GM23338 (cell line): ENCODE measurements around the gene EEF2K. TPM values are rescaled to one million over a fixed set of nuclear protein-coding genes. Genes with fewer than 3 reads are reported as not detected.

ENCODE experiments used
- ATAC-seq: fragments of 200-7000 bp; cut with Tn5 transposase; 3 replicates; pipeline ENCODE4 v1.9.1; 2020
- DNase-seq: peaks from one replicate; pipeline ENCODE4 v3.0.0-alpha.2; 2015; ENCODE audit warnings: low spot score
- H2AFZ ChIP-seq: fragments of 200-600 bp; sonication (generic); 2 replicates; pipeline ENCODE4 v1.8.0; 2016; ENCODE audit warnings: antibody characterized with exemption, mild to moderate bottlenecking, moderate library complexity
- H3F3A ChIP-seq: fragments of 200-600 bp; sonication (generic); replicated peaks from 2 replicates; pipeline ENCODE4 v1.8.0; 2017; ENCODE audit warnings: antibody characterized with exemption, mixed run types, low read depth
- H3K27ac ChIP-seq: fragments of 200-600 bp; sonication (generic); 2 replicates; pipeline ENCODE4 v1.6.1; 2016; ENCODE audit warnings: low read depth
- H3K27me3 ChIP-seq: fragments of 200-600 bp; sonication (generic); 2 replicates; pipeline ENCODE4 v1.8.0; 2016; ENCODE audit warnings: mild to moderate bottlenecking, mixed run types, moderate library complexity; ENCODE audit not compliant: insufficient read depth
- H3K36me3 ChIP-seq: fragments of 200-600 bp; sonication (generic); 2 replicates; pipeline ENCODE4 v1.8.0; 2016; ENCODE audit warnings: mild to moderate bottlenecking; ENCODE audit not compliant: insufficient read depth
- H3K4me1 ChIP-seq: fragments of 200-600 bp; sonication (generic); 2 replicates; pipeline ENCODE4 v1.8.0; 2016; ENCODE audit warnings: mild to moderate bottlenecking, moderate library complexity; ENCODE audit not compliant: insufficient read depth
- H3K4me2 ChIP-seq: fragments of 200-600 bp; sonication (generic); 2 replicates; pipeline ENCODE4 v1.7.1; 2017; ENCODE audit warnings: mixed run types
- H3K4me3 ChIP-seq: fragments of 200-600 bp; sonication (generic); 2 replicates; pipeline ENCODE4 v1.6.1; 2016; ENCODE audit warnings: mixed run types
- H3K79me2 ChIP-seq: fragments of 200-600 bp; sonication (generic); replicated peaks from 2 replicates; pipeline ENCODE4 v1.8.0; 2017; ENCODE audit warnings: mild to moderate bottlenecking; ENCODE audit not compliant: insufficient read depth
- H3K9me2 ChIP-seq: fragments of 200-600 bp; sonication (generic); 2 replicates; pipeline ENCODE4 v1.8.0; 2017; ENCODE audit not compliant: insufficient read depth
- H4K20me1 ChIP-seq: fragments of 200-600 bp; sonication (generic); replicated peaks from 2 replicates; pipeline ENCODE4 v1.8.0; 2017; ENCODE audit warnings: mild to moderate bottlenecking; ENCODE audit not compliant: insufficient read depth
- H3K27ac Mint-ChIP-seq: 2 replicates; pipeline ENCODE4 v1.8.0; 2020; ENCODE audit warnings: inconsistent platforms, mild to moderate bottlenecking, moderate library complexity, mixed read lengths
- H3K27me3 Mint-ChIP-seq: 3 replicates; pipeline ENCODE4 v1.8.0; 2022; ENCODE audit warnings: low read depth, mild to moderate bottlenecking, moderate library complexity, mixed read lengths, inconsistent platforms; ENCODE audit not compliant: insufficient read depth, poor library complexity
- H3K36me3 Mint-ChIP-seq: 3 replicates; pipeline ENCODE4 v1.8.0; 2021; ENCODE audit warnings: low read depth, mild to moderate bottlenecking, inconsistent platforms, moderate library complexity, mixed read lengths
- H3K4me1 Mint-ChIP-seq: 3 replicates; pipeline ENCODE4 v1.8.0; 2020; ENCODE audit warnings: mild to moderate bottlenecking, inconsistent platforms, mixed read lengths
- H3K4me3 Mint-ChIP-seq: 3 replicates; pipeline ENCODE4 v1.8.0; 2021; ENCODE audit warnings: moderate library complexity, mild to moderate bottlenecking, inconsistent platforms, mixed read lengths
- H3K9me3 Mint-ChIP-seq: 3 replicates; pipeline ENCODE4 v1.8.0; 2020; ENCODE audit warnings: moderate library complexity, mild to moderate bottlenecking, inconsistent platforms, mixed read lengths
- EZH2 ChIP-seq: fragments of 200-600 bp; sonication (generic); IDR thresholded peaks from one replicate; pipeline ENCODE4 v1.8.0; 2017; ENCODE audit warnings: antibody characterized with exemption, mild to moderate bottlenecking, low read depth; ENCODE audit not compliant: unreplicated experiment
- NANOG ChIP-seq: IDR thresholded peaks from 2 replicates; pipeline ENCODE4 v1.6.1; 2016; ENCODE audit warnings: antibody characterized with exemption, borderline replicate concordance
- POLR2AphosphoS5 ChIP-seq: IDR thresholded peaks from 2 replicates; pipeline ENCODE4 v1.6.1; 2016; ENCODE audit warnings: antibody characterized with exemption, low read depth
- STAT1 ChIP-seq: IDR thresholded peaks from one replicate; pipeline ENCODE4 v1.6.1; 2016; ENCODE audit warnings: antibody characterized with exemption; ENCODE audit not compliant: unreplicated experiment
- ZNF114 ChIP-seq: fragments of 250-450 bp; sonication (Bioruptor Pico); IDR thresholded peaks from 2 replicates; pipeline ENCODE4 v1.5.0; 2020; ENCODE audit warnings: mild to moderate bottlenecking, moderate library complexity
- ZNF331 ChIP-seq: fragments of 250-450 bp; sonication (Bioruptor Pico); IDR thresholded peaks from 2 replicates; pipeline ENCODE4 v1.5.0; 2020; ENCODE audit warnings: low read depth, mild to moderate bottlenecking, moderate library complexity
- polyA plus RNA-seq: library from polyadenylated mRNA; unstranded; fragments of >200 nt; fragmentation: Nextera tagmentation; extraction: Ambion mirVana; gene quantifications from 2 replicates; pipeline ENCODE4 v1.2.1, GENCODE V29; 2016
- total RNA-seq: library from RNA; depleted of rRNA; stranded (reverse); fragments of >200 nt; shearing (Covaris generic); gene quantifications from 2 replicates; pipeline ENCODE4 v1.2.3, GENCODE V29; 2014
- TF ChIP-seq, protein P1 (sequence below), 2 experiments: fragments of 200-600 bp in 1 of 2; sonication (generic) in 1 of 2; conservative IDR thresholded peaks; 2 replicates each; pipeline versions ENCODE4 v1.5.1 to v1.6.1; 2016 to 2017; ENCODE audit warnings: antibody characterized with exemption in 2 of 2, low read depth in 2 of 2, mild to moderate bottlenecking in 2 of 2, moderate library complexity in 1 of 2
- TF ChIP-seq, protein P2 (sequence below): fragments of 250-450 bp; sonication (Bioruptor Pico); IDR thresholded peaks from 2 replicates; pipeline ENCODE4 v1.5.0; 2020; ENCODE audit warnings: mild to moderate bottlenecking, moderate library complexity
- TF ChIP-seq, protein P3 (sequence below): IDR thresholded peaks from one replicate; pipeline ENCODE4 v1.6.1; 2018; ENCODE audit warnings: antibody characterized with exemption; ENCODE audit not compliant: unreplicated experiment
- TF ChIP-seq, protein P4 (sequence below): IDR thresholded peaks from 2 replicates; pipeline ENCODE4 v1.6.1; 2016; ENCODE audit warnings: antibody characterized with exemption

Gene EEF2K
- total and polyA plus RNA-seq, 2 experiments from 2014 or later, result 5.4 to 23.9 TPM

DNA sequence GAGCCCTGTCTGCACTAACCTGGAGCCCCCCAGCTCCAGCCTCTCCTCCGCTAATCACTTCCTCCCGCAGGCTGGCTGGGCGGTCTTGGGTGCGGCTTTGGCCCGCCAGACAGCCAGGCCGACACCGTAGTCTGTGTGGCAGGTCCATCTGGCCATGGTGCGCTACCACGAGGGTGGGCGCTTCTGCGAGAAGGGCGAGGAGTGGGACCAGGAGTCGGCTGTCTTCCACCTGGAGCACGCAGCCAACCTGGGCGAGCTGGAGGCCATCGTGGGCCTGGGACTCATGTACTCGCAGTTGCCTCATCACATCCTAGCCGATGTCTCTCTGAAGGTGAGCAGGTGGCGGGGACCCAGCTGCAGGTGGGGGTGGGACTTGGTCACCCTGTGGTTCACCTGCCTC is 60.5 kb downstream of the EEF2K start (continued):
- TF ChIP-seq, protein P1, sequence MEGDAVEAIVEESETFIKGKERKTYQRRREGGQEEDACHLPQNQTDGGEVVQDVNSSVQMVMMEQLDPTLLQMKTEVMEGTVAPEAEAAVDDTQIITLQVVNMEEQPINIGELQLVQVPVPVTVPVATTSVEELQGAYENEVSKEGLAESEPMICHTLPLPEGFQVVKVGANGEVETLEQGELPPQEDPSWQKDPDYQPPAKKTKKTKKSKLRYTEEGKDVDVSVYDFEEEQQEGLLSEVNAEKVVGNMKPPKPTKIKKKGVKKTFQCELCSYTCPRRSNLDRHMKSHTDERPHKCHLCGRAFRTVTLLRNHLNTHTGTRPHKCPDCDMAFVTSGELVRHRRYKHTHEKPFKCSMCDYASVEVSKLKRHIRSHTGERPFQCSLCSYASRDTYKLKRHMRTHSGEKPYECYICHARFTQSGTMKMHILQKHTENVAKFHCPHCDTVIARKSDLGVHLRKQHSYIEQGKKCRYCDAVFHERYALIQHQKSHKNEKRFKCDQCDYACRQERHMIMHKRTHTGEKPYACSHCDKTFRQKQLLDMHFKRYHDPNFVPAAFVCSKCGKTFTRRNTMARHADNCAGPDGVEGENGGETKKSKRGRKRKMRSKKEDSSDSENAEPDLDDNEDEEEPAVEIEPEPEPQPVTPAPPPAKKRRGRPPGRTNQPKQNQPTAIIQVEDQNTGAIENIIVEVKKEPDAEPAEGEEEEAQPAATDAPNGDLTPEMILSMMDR (conservative IDR thresholded peaks at IDR 0.05; ENCODE audit: low read depth in 2 of 2), result no peak
- no peak for TF ChIP-seq ZNF331 (CRISPR knock-in tag)

DNA sequence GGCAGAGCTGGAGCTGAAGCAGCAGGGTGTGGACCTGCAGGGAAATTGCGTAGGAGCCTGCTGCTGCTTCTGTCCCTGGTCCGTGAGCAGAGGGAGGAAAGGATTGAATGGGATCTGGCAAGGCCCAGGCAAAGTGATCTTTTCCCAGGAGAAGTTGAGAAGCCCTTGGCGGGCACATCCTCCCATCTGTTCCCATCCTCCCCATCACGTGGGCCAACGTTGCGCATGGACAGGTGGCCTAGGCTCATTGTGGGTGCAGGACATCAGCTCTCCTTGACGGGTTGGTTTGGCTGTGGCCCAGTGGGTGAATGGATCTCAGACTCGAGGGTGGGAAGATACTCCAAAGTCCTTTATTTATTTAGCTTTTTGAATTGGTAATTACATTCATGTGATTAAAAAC is 61.7 kb downstream of the EEF2K start:
- H3K36me3 ChIP-seq, result peaks cover 8% of the 10 kb centered on the region; the same call in 1 of the 2 replicates
- H3K9me3 Mint-ChIP-seq, result no peaks in the 10 kb centered on the region; the same call in 2 of the 3 replicates
- peaks cover 22% of the 10 kb centered on the region for H3K36me3 Mint-ChIP-seq
- H3K27ac Mint-ChIP-seq, result peak overlapping the region; percentile 39; the same call in 1 of the 2 replicates
- TF ChIP-seq, protein P2, sequence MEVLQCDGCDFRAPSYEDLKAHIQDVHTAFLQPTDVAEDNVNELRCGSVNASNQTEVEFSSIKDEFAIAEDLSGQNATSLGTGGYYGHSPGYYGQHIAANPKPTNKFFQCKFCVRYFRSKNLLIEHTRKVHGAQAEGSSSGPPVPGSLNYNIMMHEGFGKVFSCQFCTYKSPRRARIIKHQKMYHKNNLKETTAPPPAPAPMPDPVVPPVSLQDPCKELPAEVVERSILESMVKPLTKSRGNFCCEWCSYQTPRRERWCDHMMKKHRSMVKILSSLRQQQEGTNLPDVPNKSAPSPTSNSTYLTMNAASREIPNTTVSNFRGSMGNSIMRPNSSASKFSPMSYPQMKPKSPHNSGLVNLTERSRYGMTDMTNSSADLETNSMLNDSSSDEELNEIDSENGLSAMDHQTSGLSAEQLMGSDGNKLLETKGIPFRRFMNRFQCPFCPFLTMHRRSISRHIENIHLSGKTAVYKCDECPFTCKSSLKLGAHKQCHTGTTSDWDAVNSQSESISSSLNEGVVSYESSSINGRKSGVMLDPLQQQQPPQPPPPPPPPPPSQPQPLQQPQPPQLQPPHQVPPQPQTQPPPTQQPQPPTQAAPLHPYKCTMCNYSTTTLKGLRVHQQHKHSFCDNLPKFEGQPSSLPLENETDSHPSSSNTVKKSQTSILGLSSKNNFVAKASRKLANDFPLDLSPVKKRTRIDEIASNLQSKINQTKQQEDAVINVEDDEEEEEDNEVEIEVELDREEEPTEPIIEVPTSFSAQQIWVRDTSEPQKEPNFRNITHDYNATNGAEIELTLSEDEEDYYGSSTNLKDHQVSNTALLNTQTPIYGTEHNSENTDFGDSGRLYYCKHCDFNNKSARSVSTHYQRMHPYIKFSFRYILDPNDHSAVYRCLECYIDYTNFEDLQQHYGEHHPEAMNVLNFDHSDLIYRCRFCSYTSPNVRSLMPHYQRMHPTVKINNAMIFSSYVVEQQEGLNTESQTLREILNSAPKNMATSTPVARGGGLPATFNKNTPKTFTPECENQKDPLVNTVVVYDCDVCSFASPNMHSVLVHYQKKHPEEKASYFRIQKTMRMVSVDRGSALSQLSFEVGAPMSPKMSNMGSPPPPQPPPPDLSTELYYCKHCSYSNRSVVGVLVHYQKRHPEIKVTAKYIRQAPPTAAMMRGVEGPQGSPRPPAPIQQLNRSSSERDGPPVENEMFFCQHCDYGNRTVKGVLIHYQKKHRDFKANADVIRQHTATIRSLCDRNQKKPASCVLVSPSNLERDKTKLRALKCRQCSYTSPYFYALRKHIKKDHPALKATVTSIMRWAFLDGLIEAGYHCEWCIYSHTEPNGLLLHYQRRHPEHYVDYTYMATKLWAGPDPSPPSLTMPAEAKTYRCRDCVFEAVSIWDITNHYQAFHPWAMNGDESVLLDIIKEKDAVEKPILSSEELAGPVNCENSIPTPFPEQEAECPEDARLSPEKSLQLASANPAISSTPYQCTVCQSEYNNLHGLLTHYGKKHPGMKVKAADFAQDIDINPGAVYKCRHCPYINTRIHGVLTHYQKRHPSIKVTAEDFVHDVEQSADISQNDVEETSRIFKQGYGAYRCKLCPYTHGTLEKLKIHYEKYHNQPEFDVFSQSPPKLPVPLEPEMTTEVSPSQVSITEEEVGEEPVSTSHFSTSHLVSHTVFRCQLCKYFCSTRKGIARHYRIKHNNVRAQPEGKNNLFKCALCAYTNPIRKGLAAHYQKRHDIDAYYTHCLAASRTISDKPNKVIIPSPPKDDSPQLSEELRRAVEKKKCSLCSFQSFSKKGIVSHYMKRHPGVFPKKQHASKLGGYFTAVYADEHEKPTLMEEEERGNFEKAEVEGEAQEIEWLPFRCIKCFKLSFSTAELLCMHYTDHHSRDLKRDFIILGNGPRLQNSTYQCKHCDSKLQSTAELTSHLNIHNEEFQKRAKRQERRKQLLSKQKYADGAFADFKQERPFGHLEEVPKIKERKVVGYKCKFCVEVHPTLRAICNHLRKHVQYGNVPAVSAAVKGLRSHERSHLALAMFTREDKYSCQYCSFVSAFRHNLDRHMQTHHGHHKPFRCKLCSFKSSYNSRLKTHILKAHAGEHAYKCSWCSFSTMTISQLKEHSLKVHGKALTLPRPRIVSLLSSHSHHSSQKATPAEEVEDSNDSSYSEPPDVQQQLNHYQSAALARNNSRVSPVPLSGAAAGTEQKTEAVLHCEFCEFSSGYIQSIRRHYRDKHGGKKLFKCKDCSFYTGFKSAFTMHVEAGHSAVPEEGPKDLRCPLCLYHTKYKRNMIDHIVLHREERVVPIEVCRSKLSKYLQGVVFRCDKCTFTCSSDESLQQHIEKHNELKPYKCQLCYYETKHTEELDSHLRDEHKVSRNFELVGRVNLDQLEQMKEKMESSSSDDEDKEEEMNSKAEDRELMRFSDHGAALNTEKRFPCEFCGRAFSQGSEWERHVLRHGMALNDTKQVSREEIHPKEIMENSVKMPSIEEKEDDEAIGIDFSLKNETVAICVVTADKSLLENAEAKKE, result no peak
- TF ChIP-seq, protein P3, sequence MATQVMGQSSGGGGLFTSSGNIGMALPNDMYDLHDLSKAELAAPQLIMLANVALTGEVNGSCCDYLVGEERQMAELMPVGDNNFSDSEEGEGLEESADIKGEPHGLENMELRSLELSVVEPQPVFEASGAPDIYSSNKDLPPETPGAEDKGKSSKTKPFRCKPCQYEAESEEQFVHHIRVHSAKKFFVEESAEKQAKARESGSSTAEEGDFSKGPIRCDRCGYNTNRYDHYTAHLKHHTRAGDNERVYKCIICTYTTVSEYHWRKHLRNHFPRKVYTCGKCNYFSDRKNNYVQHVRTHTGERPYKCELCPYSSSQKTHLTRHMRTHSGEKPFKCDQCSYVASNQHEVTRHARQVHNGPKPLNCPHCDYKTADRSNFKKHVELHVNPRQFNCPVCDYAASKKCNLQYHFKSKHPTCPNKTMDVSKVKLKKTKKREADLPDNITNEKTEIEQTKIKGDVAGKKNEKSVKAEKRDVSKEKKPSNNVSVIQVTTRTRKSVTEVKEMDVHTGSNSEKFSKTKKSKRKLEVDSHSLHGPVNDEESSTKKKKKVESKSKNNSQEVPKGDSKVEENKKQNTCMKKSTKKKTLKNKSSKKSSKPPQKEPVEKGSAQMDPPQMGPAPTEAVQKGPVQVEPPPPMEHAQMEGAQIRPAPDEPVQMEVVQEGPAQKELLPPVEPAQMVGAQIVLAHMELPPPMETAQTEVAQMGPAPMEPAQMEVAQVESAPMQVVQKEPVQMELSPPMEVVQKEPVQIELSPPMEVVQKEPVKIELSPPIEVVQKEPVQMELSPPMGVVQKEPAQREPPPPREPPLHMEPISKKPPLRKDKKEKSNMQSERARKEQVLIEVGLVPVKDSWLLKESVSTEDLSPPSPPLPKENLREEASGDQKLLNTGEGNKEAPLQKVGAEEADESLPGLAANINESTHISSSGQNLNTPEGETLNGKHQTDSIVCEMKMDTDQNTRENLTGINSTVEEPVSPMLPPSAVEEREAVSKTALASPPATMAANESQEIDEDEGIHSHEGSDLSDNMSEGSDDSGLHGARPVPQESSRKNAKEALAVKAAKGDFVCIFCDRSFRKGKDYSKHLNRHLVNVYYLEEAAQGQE, result no peak
- no peak for TF ChIP-seq ZNF114 (CRISPR knock-in tag)
- no peak for TF ChIP-seq POLR2AphosphoS5
- no peak for TF ChIP-seq ZNF331 (CRISPR knock-in tag)
- TF ChIP-seq NANOG, result no peak
- no peak for TF ChIP-seq EZH2
- TF ChIP-seq, protein P1 (conservative IDR thresholded peaks at IDR 0.05; ENCODE audit: low read depth in 2 of 2), result no peak
- TF ChIP-seq, protein P4, sequence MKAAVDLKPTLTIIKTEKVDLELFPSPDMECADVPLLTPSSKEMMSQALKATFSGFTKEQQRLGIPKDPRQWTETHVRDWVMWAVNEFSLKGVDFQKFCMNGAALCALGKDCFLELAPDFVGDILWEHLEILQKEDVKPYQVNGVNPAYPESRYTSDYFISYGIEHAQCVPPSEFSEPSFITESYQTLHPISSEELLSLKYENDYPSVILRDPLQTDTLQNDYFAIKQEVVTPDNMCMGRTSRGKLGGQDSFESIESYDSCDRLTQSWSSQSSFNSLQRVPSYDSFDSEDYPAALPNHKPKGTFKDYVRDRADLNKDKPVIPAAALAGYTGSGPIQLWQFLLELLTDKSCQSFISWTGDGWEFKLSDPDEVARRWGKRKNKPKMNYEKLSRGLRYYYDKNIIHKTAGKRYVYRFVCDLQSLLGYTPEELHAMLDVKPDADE, result no peak
- no peak for TF ChIP-seq STAT1
- no peaks in the 10 kb centered on the region for H3K27me3 ChIP-seq
- H3F3A ChIP-seq, result no peaks in the 10 kb centered on the region
- ATAC-seq, result no peak
- H4K20me1 ChIP-seq, result 0 out of 2 replicates have a peak, but pooled peaks cover under 1% of the 10 kb centered on the region
- no peak overlapping the region for H2AFZ ChIP-seq
- DNase-seq, result no peak
- H3K4me3 ChIP-seq, result no peak overlapping the region
- H3K4me3 Mint-ChIP-seq, result no peak overlapping the region
- H3K79me2 ChIP-seq, result no peaks in the 10 kb centered on the region
- no peak overlapping the region for H3K27ac ChIP-seq
- H3K27me3 Mint-ChIP-seq, result peaks cover 6% of the 10 kb centered on the region
- H3K4me1 ChIP-seq, result no peaks in the 10 kb centered on the region
- no peak overlapping the region for H3K4me2 ChIP-seq
- no peaks in the 10 kb centered on the region for H3K9me2 ChIP-seq
- H3K4me1 Mint-ChIP-seq, result no peaks in the 10 kb centered on the region
